GM12891 (cell line): Measurements from ENCODE around the gene BLOC1S4.

ENCODE experiments used
- POLR2A ChIP-seq: IDR thresholded peaks from 2 replicates; pipeline ENCODE4 v1.6.1; 2011; ENCODE audit warnings: low read depth, low read length, control low read depth
- POLR2AphosphoS5 ChIP-seq: IDR thresholded peaks from 2 replicates; pipeline ENCODE4 v1.6.1; 2011; ENCODE audit warnings: low read depth, low read length, control low read depth
- POU2F2 ChIP-seq: IDR thresholded peaks from 2 replicates; pipeline ENCODE4 v1.6.1; 2011; ENCODE audit warnings: low read depth, mild to moderate bottlenecking, control low read depth, low read length, moderate library complexity
- SPI1 ChIP-seq: IDR thresholded peaks from 2 replicates; pipeline ENCODE4 v1.6.1; 2011; ENCODE audit warnings: low read depth, low read length, control low read depth
- TAF1 ChIP-seq: IDR thresholded peaks from 2 replicates; pipeline ENCODE4 v1.6.1; 2011; ENCODE audit warnings: low read depth, low read length, control low read depth

DNA sequence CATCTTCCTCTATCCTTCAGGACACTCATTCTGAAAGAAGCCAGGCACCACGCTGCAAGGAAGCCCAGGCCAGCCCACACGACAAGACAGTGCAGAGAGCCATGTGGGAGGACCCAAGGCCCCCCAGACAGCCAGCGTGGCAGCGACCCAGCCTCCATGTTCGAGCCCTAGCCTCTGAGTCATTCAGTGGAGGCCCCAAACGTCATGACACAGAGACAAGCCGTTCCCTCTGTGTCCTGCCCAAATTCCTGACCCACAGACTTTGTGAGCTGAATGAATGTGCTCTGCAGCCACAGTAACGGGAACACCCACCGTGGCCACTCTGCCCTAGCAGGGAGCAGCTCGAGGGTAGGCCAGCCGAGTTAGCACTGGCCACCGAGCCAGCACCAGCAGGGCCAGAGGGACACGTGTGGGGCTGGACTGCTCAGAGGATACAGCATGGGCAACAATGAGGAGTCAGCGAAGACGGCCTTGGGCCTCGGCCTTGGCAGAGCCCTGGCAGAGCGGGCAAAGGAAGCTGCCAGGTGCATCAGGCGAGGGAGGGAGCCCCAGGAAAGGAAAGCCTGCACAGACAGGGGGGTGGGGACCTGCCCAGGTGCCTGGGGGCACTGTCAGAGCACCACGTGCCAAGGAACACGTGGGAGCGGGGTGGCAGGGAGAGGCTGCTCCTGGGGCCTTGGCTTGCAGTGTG, 8.6 kb downstream of the BLOC1S4 start:
- TF ChIP-seq TAF1 (no peak), SPI1 (no peak), POLR2A (no peak), POLR2AphosphoS5 (no peak), POU2F2 (no peak)
